ACC112 (cell line): Measurements from ENCODE around the gene VSIR.

Source experiments
- H2AFZ ChIP-seq: fragments of 200-600 bp; sonication (generic); one replicate; pipeline ENCODE4 v1.6.0; 2017; ENCODE audit warnings: antibody characterized with exemption, low read length; ENCODE audit not compliant: unreplicated experiment
- H3K27ac ChIP-seq: fragments of 200-600 bp; sonication (generic); 2 replicates; pipeline ENCODE4 v1.5.1; 2014; ENCODE audit warnings: low read depth, mild to moderate bottlenecking, antibody characterized with exemption, low read length, moderate library complexity
- H3K27me3 ChIP-seq: fragments of 200-600 bp; sonication (generic); 2 replicates; pipeline ENCODE4 v1.6.1; 2014; ENCODE audit warnings: mild to moderate bottlenecking, antibody characterized with exemption, low read length, moderate library complexity, mixed read lengths; ENCODE audit not compliant: insufficient read depth
- H3K36me3 ChIP-seq: fragments of 200-600 bp; sonication (generic); 2 replicates; pipeline ENCODE4 v1.6.1; 2016; ENCODE audit warnings: mild to moderate bottlenecking, antibody characterized with exemption, low read length, moderate library complexity, mixed read lengths; ENCODE audit not compliant: insufficient read depth
- H3K4me1 ChIP-seq: fragments of 200-600 bp; sonication (generic); one replicate; pipeline ENCODE4 v1.6.1; 2016; ENCODE audit warnings: low read length, mixed read lengths; ENCODE audit not compliant: insufficient read depth, unreplicated experiment, control insufficient read depth
- H3K4me3 ChIP-seq: fragments of 200-600 bp; sonication (generic); 2 replicates; pipeline ENCODE4 v1.5.1; 2014; ENCODE audit warnings: mild to moderate bottlenecking, low read depth, low read length
- H3K79me2 ChIP-seq: fragments of 200-600 bp; sonication (generic); one replicate; pipeline ENCODE4 v1.6.0; 2016; ENCODE audit warnings: low read length; ENCODE audit not compliant: control insufficient read depth, unreplicated experiment, insufficient read depth

VSIR gene

GRCh38 chr10:71796749-71797405, 23.6 kb upstream of the VSIR start:
- Histone ChIP-seq H3K36me3 (no peaks in the 10 kb centered on the region), H3K27ac (no peak overlapping the region), H3K4me1 (no peaks in the 10 kb centered on the region), H3K27me3 (peaks cover 29% of the 10 kb centered on the region; the same call in 1 of the 2 replicates), H3K79me2 (no peaks in the 10 kb centered on the region), H3K4me3 (no peak overlapping the region), H2AFZ (no peak overlapping the region)

GRCh38 chr10:71795248-71795647, 21.9 kb upstream of the VSIR start:
- H3K27ac ChIP-seq: no peak overlapping the region
- no peaks in the 10 kb centered on the region for H3K79me2 ChIP-seq
- no peaks in the 10 kb centered on the region for H3K4me1 ChIP-seq
- no peaks in the 10 kb centered on the region for H3K36me3 ChIP-seq
- H3K27me3 ChIP-seq: peaks cover 29% of the 10 kb centered on the region; the same call in 1 of the 2 replicates
- H2AFZ ChIP-seq: no peak overlapping the region
- H3K4me3 ChIP-seq: no peak overlapping the region

- Histone ChIP-seq H3K27me3 (peaks cover 25% of the 10 kb centered on the region; the same call in 1 of the 2 replicates), H3K79me2 (no peaks in the 10 kb centered on the region), H3K36me3 (no peaks in the 10 kb centered on the region), H3K4me3 (no peak overlapping the region), H2AFZ (no peak overlapping the region), H3K27ac (no peak overlapping the region), H3K4me1 (no peaks in the 10 kb centered on the region)
Measured at GRCh38 chr10:71790749-71791440, 17.6 kb upstream of the VSIR start.

GRCh38 chr10:71789871-71790270, 16.6 kb upstream of the VSIR start:
- no peaks in the 10 kb centered on the region for H3K36me3 ChIP-seq
- H3K27me3 ChIP-seq: peaks cover 21% of the 10 kb centered on the region; the same call in 1 of the 2 replicates
- no peak overlapping the region for H3K4me3 ChIP-seq
- no peak overlapping the region for H3K27ac ChIP-seq
- no peak overlapping the region for H2AFZ ChIP-seq
- H3K79me2 ChIP-seq: no peaks in the 10 kb centered on the region
- no peaks in the 10 kb centered on the region for H3K4me1 ChIP-seq

GRCh38 chr10:71788954-71789353, 15.6 kb upstream of the VSIR start:
- Histone ChIP-seq H3K4me1 (no peaks in the 10 kb centered on the region), H3K79me2 (no peaks in the 10 kb centered on the region), H2AFZ (no peak overlapping the region), H3K36me3 (no peaks in the 10 kb centered on the region), H3K4me3 (no peak overlapping the region), H3K27ac (no peak overlapping the region), H3K27me3 (peaks cover 14% of the 10 kb centered on the region; the same call in 1 of the 2 replicates)

- no peaks in the 10 kb centered on the region for H3K4me1 ChIP-seq
- no peak overlapping the region for H2AFZ ChIP-seq
- no peaks in the 10 kb centered on the region for H3K79me2 ChIP-seq
- H3K27ac ChIP-seq: no peak overlapping the region
- 0 out of 2 replicates have a peak, but pooled peaks cover 6% of the 10 kb centered on the region for H3K27me3 ChIP-seq
- no peaks in the 10 kb centered on the region for H3K36me3 ChIP-seq
- H3K4me3 ChIP-seq: no peak overlapping the region
Measured at GRCh38 chr10:71784679-71785272, 11.5 kb upstream of the VSIR start.

GRCh38 chr10:71783917-71784678, 10.8 kb upstream of the VSIR start:
- Histone ChIP-seq H3K79me2 (no peaks in the 10 kb centered on the region), H3K4me1 (no peaks in the 10 kb centered on the region), H3K36me3 (no peaks in the 10 kb centered on the region), H3K27me3 (0 out of 2 replicates have a peak, but pooled peaks cover 6% of the 10 kb centered on the region), H3K4me3 (no peak overlapping the region), H2AFZ (no peak overlapping the region), H3K27ac (no peak overlapping the region)

- no peak overlapping the region for H3K27ac ChIP-seq
- 0 out of 2 replicates have a peak, but pooled peaks cover 6% of the 10 kb centered on the region for H3K27me3 ChIP-seq
- H3K36me3 ChIP-seq: no peaks in the 10 kb centered on the region
- no peaks in the 10 kb centered on the region for H3K4me1 ChIP-seq
- H3K4me3 ChIP-seq: no peak overlapping the region
- H2AFZ ChIP-seq: no peak overlapping the region
- H3K79me2 ChIP-seq: no peaks in the 10 kb centered on the region
Measured at GRCh38 chr10:71782917-71783490, 9.7 kb upstream of the VSIR start.

- H3K79me2 ChIP-seq: no peaks in the 10 kb centered on the region
- H2AFZ ChIP-seq: no peak overlapping the region
- H3K4me1 ChIP-seq: no peaks in the 10 kb centered on the region
- H3K27ac ChIP-seq: no peak overlapping the region
- H3K36me3 ChIP-seq: no peaks in the 10 kb centered on the region
- H3K4me3 ChIP-seq: no peak overlapping the region
- 0 out of 2 replicates have a peak, but pooled peaks cover 6% of the 10 kb centered on the region for H3K27me3 ChIP-seq
Measured at GRCh38 chr10:71782221-71782916, 9.0 kb upstream of the VSIR start.

GRCh38 chr10:71780719-71781118, 7.4 kb upstream of the VSIR start:
- H3K36me3 ChIP-seq: no peaks in the 10 kb centered on the region
- H3K4me3 ChIP-seq: no peak overlapping the region
- no peak overlapping the region for H2AFZ ChIP-seq
- H3K27me3 ChIP-seq: no peaks in the 10 kb centered on the region
- no peaks in the 10 kb centered on the region for H3K4me1 ChIP-seq
- no peak overlapping the region for H3K27ac ChIP-seq
- H3K79me2 ChIP-seq: no peaks in the 10 kb centered on the region
